NB4 (cell line): ENCODE results near the gene DHCR7.

Experiments used
- DNase-seq: peaks from one replicate; pipeline ENCODE4 v3.0.0; 2010; ENCODE audit warnings: low read depth
- H3K4me3 ChIP-seq: one replicate; pipeline ENCODE4 v1.5.1; 2011; ENCODE audit warnings: mild to moderate bottlenecking, low read depth, low read length, moderate library complexity
- CTCF ChIP-seq: IDR thresholded peaks from one replicate; pipeline ENCODE4 v1.5.1; 2012; ENCODE audit warnings: low read depth, low read length
- MAX ChIP-seq: IDR thresholded peaks from 2 replicates; pipeline ENCODE4 v1.6.1; 2011; ENCODE audit warnings: low read depth, low read length
- MYC ChIP-seq: IDR thresholded peaks from 2 replicates; pipeline ENCODE4 v1.6.1; 2011; ENCODE audit warnings: low read depth, low read length
- POLR2A ChIP-seq: IDR thresholded peaks from 2 replicates; pipeline ENCODE4 v1.6.1; 2011; ENCODE audit warnings: mild to moderate bottlenecking; ENCODE audit not compliant: insufficient read length; ENCODE audit errors: extremely low read depth

The DHCR7 gene

GRCh38 chr11:71485063-71485399, 36.8 kb upstream of the DHCR7 start:
- TF ChIP-seq POLR2A (no peak), CTCF (no peak), MAX (no peak), MYC (no peak)
- H3K4me3 ChIP-seq: no peak overlapping the region
- DNase-seq: no peak

GRCh38 chr11:71484248-71485062, 36.3 kb upstream of the DHCR7 start:
- peak; percentile 29 for TF ChIP-seq POLR2A
- TF ChIP-seq MAX: no peak

GRCh38 chr11:71483692-71484091, 35.5 kb upstream of the DHCR7 start:
- no peak for TF ChIP-seq CTCF
- no peak for DNase-seq
- H3K4me3 ChIP-seq: no peak overlapping the region

More at GRCh38 chr11:71484248-71485062, 36.3 kb upstream of the DHCR7 start:
- no peak for DNase-seq
- H3K4me3 ChIP-seq: no peak overlapping the region

- no peak overlapping the region for H3K4me3 ChIP-seq
- no peak for DNase-seq
- TF ChIP-seq CTCF (no peak), MYC (no peak), MAX (no peak), POLR2A (no peak)
Observed at GRCh38 chr11:71482746-71483364, 34.7 kb upstream of the DHCR7 start.

- no peak overlapping the region for H3K4me3 ChIP-seq
- TF ChIP-seq MYC: no peak
- TF ChIP-seq CTCF: no peak
- TF ChIP-seq MAX: no peak
- TF ChIP-seq POLR2A: no peak
- no peak for DNase-seq
Observed at GRCh38 chr11:71482216-71482615, 34.0 kb upstream of the DHCR7 start.

- no peak for DNase-seq
- no peak overlapping the region for H3K4me3 ChIP-seq
- no peak for TF ChIP-seq MYC
- no peak for TF ChIP-seq POLR2A
- TF ChIP-seq MAX: no peak
- no peak for TF ChIP-seq CTCF
Observed at GRCh38 chr11:71481101-71481960, 33.1 kb upstream of the DHCR7 start.
